Adrenal gland (tissue), 12 donors: ENCODE measurements around the gene PIM3. TPM values are rescaled to one million over a fixed set of nuclear protein-coding genes. Genes with fewer than 3 reads are reported as not detected.
"Not testable (repeated sequence)": the region's sequence is repeated elsewhere in the genome, so short reads cannot be mapped to it uniquely, and the experiment has no call there.

ENCODE experiments used
- DNase-seq, 7 donors: peaks; one replicate each; pipeline ENCODE4 v3.0.0-alpha.2; 2019 to 2020
- H3K27ac ChIP-seq, 5 donors: fragments of 200-600 bp; sonication (generic) in 4 of 5; 1 replicate in 3 of 5; 2 replicates in 2 of 5; pipeline versions ENCODE4 v1.5.1 to v1.8.0; 2016 to 2020; ENCODE audit warnings: mild to moderate bottlenecking in 1 of 5
- H3K27me3 ChIP-seq: fragments of 200-600 bp; 2 replicates; pipeline ENCODE4 v1.8.0; 2021
- H3K36me3 ChIP-seq, 2 donors: fragments of 200-600 bp; replicated peaks in 1 of 2; 1 replicate in 1 of 2; 2 replicates in 1 of 2; pipeline versions ENCODE4 v1.5.1 to v1.8.0; 2018 to 2022
- H3K4me1 ChIP-seq, 2 donors: fragments of 200-600 bp; replicated peaks in 1 of 2; 1 replicate in 1 of 2; 2 replicates in 1 of 2; pipeline versions ENCODE4 v1.5.1 to v1.8.0; 2018 to 2021
- H3K4me3 ChIP-seq, 4 donors: fragments of 200-600 bp; sonication (generic) in 3 of 4; one replicate each; pipeline ENCODE4 v1.5.1; 2016 to 2018
- H3K9me3 ChIP-seq, 3 donors: fragments of 200-600 bp; sonication (generic) in 1 of 3; replicated peaks in 1 of 3; 1 replicate in 2 of 3; 2 replicates in 1 of 3; pipeline versions ENCODE4 v1.5.1 to v1.8.0; 2016 to 2021
- CTCF ChIP-seq, 6 experiments: fragments of 450-650 bp in 4 of 6; fragments of 200-600 bp in 2 of 6; sonication (generic) in 1 of 6; IDR thresholded peaks; 1 replicate in 5 of 6; 2 replicates in 1 of 6; pipeline versions ENCODE4 v1.5.1 to v1.8.0; 2016 to 2021; ENCODE audit warnings: antibody characterized with exemption in 6 of 6, mild to moderate bottlenecking in 2 of 6, moderate library complexity in 1 of 6
- POLR2A ChIP-seq, 2 donors: fragments of 450-650 bp; IDR thresholded peaks; one replicate each; pipeline ENCODE4 v1.6.1; 2017; ENCODE audit warnings: antibody characterized with exemption in 2 of 2, mild to moderate bottlenecking in 2 of 2, moderate library complexity in 1 of 2
- WGBS, 4 donors: extraction: QIAGEN DNeasy Blood & Tissue Kit in 2 of 4; methylation state at CpG; one replicate each; pipeline versions ENCODE4 v1.1.5 to v1.1.7; 2013 to 2017; 5-methylcytosine and 5-hydroxymethylcytosine counted together
- intact Hi-C, 2 donors: fragments of 100-400 bp; cut with DNase I; formaldehyde crosslinking; loops; one replicate each; pipeline versions ENCODE4 v1.14.1 to v1.15.0; 2022 to 2023
- polyA plus RNA-seq, 3 donors: library from polyadenylated mRNA; stranded (reverse); fragments of 200-250 nt in 2 of 3; fragments of 350-450 nt in 1 of 3; fragmentation: Illumina TruSeq in 1 of 3; extraction: RNeasy Lipid Tissue Mini Kit (QIAGEN cat#74804) in 1 of 3; gene quantifications; one replicate each; pipeline ENCODE4 v1.2.3, GENCODE V29; 2013 to 2014
- total RNA-seq, 9 donors: library from RNA; depleted of rRNA in 4 of 9; stranded (reverse); fragments of >200 nt in 4 of 9; fragments of 120-200 nt in 1 of 9; fragmentation: NEBNext Ultra II Directional in 1 of 9; extraction: Animal tissue kit (Norgen Biotek cat#: 25700) in 1 of 9; gene quantifications; one replicate each; pipeline versions ENCODE4 v1.1.0 to v1.2.4, GENCODE V29; 2013 to 2023
- donor health status: healthy with polysubstance abuse.
- donor health status: Bipolar disorder and iron deficiency.
- donor health status: DM: yes; HTN: yes; CAD: no.
- donor health status: DM: no; HTN: no; CAD: no.
- donor health status: DM: no; HTN: no; CAD: no.
- donor health status: DM: yes; HTN: yes; CAD: no.

The PIM3 gene
- total and polyA plus RNA-seq, 12 donors: 7.2 to 99.2 (median 51.7) TPM

- peak in 1 of 7 donors; percentile 41 for DNase-seq
These were observed 22.8 kb downstream of the PIM3 start for GRCh38 chr22:49983148-49984042.

GRCh38 chr22:49986325-49986724, 25.8 kb downstream of the PIM3 start:
- peaks cover 7 to 8% of the 10 kb centered on the region in 2 donors for H3K4me1 ChIP-seq
- peaks cover 0 to 8% (median 0%) of the 10 kb centered on the region in 3 donors for H3K9me3 ChIP-seq
- WGBS, 4 donors: 91 to 95% (median 94%) methylated on average over 2 of the region's 2 CpGs
- TF ChIP-seq POLR2A (IDR thresholded peaks at IDR 0.05) (no peak), CTCF (IDR thresholded peaks at IDR 0.05) (no peak)
- peaks cover 16% of the 10 kb centered on the region for H3K27me3 ChIP-seq
- no peaks in the 10 kb centered on the region for H3K36me3 ChIP-seq
- no peak overlapping the region for H3K4me3 ChIP-seq
- no peak overlapping the region for H3K27ac ChIP-seq
- intact Hi-C loops: loop anchor here in 1 of 2 donors (10.0 kb wide), 1 partner anchor 52 kb away; no protein-coding TSS in a partner anchor
- DNase-seq: no peak

More at GRCh38 chr22:49983148-49984042, 22.8 kb downstream of the PIM3 start:
- Histone ChIP-seq H3K27ac (no peak overlapping the region), H3K27me3 (peaks cover 16% of the 10 kb centered on the region), H3K36me3 (no peaks in the 10 kb centered on the region), H3K9me3 (no peaks in the 10 kb centered on the region), H3K4me3 (peak overlapping the region in 1 of 4 donors; percentile 45), H3K4me1 (peaks cover 7 to 8% of the 10 kb centered on the region in 2 donors)
- intact Hi-C loops: loop anchor here in 1 of 2 donors (10.0 kb wide), 1 partner anchor 49 kb away; no protein-coding TSS in a partner anchor
- 11 to 80% (median 12%) methylated on average over 1 to 87 of the region's 90 CpGs; no CpG with 5 or more reads in 1 of the 4 donors for WGBS, 4 donors
- no peak for TF ChIP-seq POLR2A (IDR thresholded peaks at IDR 0.05)
- TF ChIP-seq CTCF (IDR thresholded peaks at IDR 0.05): peak in 2 of 6 experiments; percentile 22 to 34

- intact Hi-C loops: loop anchor here (5.0 to 10.0 kb wide), 2 partner anchors 55 to 58 kb away; no protein-coding TSS in a partner anchor
- H3K4me3 ChIP-seq, H3K36me3 ChIP-seq, H3K4me1 ChIP-seq, H3K27ac ChIP-seq, DNase-seq, H3K27me3 ChIP-seq: not testable (repeated sequence)
- H3K9me3 ChIP-seq: peaks cover 0 to 14% (median 0%) of the 10 kb centered on the region in 3 donors
- WGBS, 4 donors: 92 to 94% (median 92%) methylated on average over 9 to 24 of the region's 24 CpGs; no CpG with 5 or more reads in 1 of the 4 donors
These were observed 29.3 kb downstream of the PIM3 start for GRCh38 chr22:49989826-49990225.

- intact Hi-C loops: loop anchor here in 1 of 2 donors (5.0 kb wide), 1 partner anchor 59 kb away; no protein-coding TSS in a partner anchor
- WGBS, 4 donors: 81 to 91% (median 86%) methylated on average over 6 of the region's 6 CpGs
- TF ChIP-seq CTCF (IDR thresholded peaks at IDR 0.05) (no peak), POLR2A (IDR thresholded peaks at IDR 0.05) (no peak)
These were observed 30.6 kb downstream of the PIM3 start for GRCh38 chr22:49991167-49991566.

More at GRCh38 chr22:49991167-49991566, 30.6 kb downstream of the PIM3 start:
- Histone ChIP-seq H3K27me3 (no peaks in the 10 kb centered on the region), H3K4me3 (no peak overlapping the region), H3K4me1 (peaks cover 0 to 6% of the 10 kb centered on the region in 2 donors), H3K9me3 (peaks cover 0 to 14% (median 0%) of the 10 kb centered on the region in 3 donors), H3K27ac (no peak overlapping the region), H3K36me3 (no peaks in the 10 kb centered on the region)
- no peak for DNase-seq
